NK-92 treated with Interleukin-12 subunit alpha and Interleukin-12 subunit beta, amount 100 ng/mL, for 24 hours (cell line): ENCODE data around the gene RTL10.
"Not testable (repeated sequence)": the region's sequence is repeated elsewhere in the genome, so short reads cannot be mapped to it uniquely, and the experiment has no call there.

Source experiments
- DNase-seq: peaks from one replicate; lab custom pipeline; 2025; lab: John Stamatoyannopoulos, UW

RTL10 gene

DNA sequence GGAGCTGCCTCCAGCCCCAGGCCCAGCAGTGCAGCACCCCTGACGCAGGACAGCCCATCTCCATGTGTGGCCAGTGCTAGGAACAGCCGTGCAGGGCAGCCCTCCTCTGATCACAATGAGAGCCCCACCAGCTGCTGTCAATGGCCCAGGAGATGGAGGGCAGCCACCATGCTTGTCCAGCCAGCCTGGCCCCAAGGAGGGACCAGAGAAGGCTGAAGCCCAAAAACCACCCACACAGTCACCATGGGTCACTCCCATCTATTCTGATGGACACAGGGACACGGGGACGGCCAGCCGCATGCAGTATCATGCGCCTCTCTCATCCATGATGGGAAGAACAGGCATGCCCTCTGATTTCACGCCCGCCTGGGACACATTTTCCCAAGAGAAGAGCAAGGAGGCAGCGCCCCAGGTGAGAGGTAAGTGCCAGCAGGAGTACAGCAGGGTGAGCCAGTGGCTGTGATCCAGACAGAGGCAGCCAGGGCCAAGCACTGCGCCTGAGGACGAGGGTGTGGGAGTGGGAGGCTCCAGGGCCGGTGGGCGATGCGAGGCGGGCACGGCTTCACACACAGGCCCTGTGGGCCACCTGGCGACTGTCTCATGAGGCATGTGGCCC is 33.6 kb upstream of the RTL10 start:
- no peak for DNase-seq

- no peak for DNase-seq
Measured at GRCh38 chr22:19887256-19887985, 32.7 kb upstream of the RTL10 start.

DNA sequence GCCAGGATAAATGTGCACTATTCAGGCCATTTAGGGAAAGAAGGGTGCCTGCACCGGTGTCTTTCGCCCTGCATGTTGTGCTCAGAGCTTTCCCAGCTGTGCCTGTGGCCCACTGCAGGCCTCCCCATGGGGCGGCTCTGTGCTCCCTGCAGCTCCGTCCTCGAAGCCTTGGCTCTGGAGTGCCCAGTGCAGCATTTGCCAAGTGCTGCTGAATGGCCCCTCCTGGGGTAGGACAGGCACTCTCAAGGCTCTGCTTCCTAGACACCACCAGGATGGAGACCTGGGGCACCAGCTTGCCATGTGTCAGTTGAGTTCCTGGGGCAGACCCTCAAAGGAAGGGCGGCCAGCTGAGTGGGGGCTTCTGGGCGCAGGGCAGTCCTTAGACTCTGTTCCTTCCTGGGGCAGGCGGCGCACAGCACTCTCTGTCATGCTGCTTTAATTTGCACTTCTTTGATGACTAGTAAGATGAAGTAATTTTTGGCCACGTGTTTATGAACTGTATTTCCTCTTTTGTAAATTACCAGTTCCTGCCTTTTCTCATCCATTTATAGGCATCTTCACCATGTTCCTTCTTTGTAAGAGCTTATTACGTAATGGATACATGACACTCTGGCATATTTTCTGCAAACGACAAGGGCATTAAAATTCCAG is 32.1 kb upstream of the RTL10 start:
- no peak for DNase-seq

DNA sequence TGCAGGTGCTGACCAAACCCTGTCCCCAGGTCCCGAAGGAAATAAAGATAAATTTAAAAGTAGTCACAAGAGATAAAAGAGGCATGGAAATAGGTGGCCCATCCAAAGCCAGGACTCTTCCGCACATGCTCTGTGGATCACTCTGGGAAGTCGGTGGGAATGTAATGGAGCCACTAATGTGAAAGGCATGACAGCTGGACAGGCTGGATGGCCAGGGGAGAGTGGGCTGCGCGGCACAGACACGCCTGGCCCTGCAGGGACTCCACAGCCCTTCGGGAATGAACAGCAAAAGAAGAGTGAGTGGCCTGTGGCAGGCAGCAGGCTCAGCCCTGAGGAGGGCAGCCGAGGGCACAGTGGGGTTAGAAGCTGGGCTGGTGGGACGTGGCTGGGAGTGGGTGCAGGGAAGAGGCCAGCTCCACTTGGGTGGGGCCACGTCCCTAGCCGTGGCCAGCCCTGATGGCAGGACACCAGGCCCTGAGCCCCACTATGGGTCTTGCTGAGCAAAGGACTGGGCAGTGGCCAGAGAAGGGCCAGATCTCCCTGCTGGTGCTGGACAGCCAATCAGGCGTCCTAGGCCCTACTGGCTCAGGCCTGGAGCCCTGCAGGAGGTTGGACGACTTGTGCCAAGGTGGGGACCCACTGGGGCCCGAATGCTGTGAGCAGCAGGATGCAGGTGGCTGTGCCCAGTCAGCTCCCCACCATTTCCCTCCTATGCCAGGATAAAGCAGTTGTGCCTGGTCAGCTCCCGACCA is 31.3 kb upstream of the RTL10 start:
- DNase-seq: no peak

GRCh38 chr22:19884954-19885751 is 30.5 kb upstream of the RTL10 start:
- no peak for DNase-seq

- DNase-seq: no peak
Measured at GRCh38 chr22:19884161-19884953, 29.7 kb upstream of the RTL10 start.

DNA sequence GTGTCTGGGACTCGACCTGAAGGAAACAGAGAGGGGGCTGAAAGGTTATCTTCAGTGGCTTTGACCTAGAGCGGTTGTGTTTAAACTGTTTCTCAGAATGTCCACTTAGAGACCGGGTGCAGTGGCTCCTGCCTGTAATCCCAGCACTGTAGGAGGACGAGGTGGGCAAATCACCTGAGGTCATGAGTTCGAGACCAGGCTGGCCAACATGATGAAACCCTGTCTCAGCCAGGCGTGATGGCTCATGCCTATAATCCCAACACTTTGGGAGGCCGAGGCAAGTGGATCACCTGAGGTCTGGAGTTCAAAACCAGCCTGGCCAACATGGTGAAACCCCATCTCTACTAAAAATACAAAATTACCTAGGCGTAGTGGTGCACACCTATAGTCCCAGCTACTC is 28.8 kb upstream of the RTL10 start:
- not testable (repeated sequence) for DNase-seq

GRCh38 chr22:19882446-19883381 is 28.0 kb upstream of the RTL10 start:
- no peak for DNase-seq

- DNase-seq: no peak
Measured at GRCh38 chr22:19880786-19881569, 26.3 kb upstream of the RTL10 start.

DNA sequence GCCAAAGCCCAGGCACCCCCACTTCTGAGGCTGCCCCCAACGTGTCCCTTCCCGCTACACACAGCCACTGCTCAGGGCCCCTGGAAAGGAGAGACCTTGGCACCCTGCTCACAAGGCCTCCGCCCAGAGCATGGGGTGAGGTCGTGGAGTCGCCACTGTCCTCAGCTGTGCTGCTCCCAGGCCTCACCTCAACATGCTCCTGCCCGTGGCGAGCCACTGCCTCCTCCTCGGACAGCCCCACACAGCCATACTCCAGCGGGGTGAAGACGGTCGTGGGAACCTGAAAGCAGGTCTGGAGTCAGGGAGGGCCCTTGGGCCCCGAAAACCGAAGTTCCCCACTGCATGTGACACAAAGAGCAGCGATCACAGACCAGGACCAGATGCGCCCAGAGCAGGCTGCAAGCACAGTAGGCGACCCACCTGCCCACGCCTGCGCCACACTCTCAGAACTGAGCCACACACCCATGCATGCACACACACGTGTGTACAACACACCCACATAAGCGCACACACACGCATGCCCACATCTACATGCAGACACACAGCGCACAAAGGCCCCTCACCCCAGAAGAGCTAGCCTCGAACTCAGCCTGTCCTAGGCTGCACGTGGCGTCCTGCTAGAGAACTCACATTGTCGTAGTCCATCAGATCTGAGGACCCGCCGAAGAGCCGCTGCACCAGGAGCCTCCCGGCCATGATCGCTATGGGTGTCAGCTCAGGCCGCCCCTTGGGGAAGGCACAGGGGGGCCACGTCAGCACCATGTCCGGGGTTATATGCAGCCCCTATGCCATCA is 25.5 kb upstream of the RTL10 start:
- DNase-seq: no peak

- no peak for DNase-seq
Measured at GRCh38 chr22:19879643-19879991, 24.9 kb upstream of the RTL10 start.

DNA sequence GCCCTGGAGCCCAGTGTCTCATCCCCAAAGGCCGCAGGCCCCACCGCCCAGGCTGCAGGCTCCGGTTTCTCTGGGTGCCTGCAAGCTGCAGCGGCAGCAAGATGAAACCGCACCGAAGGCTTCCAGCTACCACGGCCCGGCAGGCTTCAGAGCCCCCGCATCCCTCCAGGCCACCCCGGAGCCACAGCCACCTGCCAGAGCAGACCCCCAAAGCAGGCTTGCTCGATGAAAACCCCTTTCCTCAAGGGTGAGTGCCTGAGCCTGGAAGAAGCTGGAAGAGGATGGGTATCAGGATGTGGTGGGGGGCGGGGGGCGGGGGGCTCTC is 24.5 kb upstream of the RTL10 start:
- DNase-seq: no peak

DNA sequence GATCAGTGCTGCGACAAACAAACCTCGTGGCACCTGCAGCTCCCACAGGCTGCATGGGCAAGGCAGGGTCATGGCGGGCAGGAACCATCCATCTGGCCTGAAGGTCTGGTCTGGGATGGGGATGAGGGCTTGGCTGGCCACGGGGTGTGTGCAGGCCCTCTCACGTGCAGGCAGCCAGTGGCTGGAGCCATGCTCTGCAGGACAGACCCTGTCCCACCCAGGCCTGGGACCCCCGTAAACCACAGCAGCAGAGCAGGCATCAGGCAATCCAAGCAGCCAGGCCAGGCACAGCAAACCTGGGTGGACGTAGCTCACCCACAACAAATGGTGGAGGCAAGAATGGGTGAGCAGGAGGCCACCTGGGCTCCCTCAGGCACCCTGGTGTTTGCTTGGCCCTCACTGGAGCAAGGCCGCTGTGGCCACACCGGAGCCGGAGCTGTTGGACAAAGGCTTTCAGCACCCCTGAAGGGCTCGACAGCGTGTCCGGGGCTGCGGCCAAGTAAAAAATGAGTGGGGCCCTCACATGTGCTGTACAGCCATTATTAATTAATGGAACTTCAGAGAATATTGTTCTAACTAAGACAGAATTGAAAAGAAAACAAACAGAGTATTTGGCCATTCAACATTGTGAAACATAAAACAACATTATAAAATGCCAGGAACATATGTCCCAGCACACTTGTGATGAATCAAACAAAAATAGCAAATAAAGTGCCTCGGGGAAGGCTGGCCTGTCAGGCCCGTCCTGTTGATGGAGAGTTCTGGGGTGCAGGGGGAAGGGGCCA is 24.0 kb upstream of the RTL10 start:
- DNase-seq: no peak

DNA sequence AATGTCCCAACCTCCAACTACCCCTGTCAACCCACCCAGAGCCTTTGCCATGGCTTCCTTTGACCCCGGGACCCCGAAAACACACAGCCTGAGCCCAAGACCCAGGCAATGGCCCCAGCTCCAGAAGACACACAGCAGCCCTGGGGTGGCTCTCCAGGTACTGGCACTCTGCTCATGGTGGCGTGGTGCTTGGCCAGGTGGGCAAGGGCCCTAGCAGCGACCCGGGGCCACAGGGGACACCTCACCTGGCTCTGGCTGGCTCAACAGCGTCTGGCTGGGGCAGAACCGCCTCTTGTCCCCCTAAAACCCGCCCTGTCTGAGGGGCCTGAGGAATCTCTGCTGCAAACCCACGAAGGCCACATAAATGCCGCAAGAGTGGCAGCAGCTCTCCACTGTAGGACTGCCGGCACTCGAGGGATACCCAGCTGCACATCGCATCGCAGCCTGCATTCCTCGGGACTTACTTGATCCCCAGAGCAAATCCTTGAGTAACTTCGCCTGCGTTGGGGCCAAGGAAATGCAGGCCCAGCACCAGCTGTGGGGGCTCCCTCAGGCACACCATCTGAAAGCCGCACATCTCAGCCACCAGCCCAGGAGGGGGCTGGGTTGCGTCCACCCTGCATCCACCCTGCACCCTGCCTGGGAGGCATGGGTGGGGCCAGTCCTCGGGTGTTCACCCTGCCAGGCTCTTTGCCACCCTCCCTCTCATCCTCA is 23.1 kb upstream of the RTL10 start:
- DNase-seq: no peak

DNA sequence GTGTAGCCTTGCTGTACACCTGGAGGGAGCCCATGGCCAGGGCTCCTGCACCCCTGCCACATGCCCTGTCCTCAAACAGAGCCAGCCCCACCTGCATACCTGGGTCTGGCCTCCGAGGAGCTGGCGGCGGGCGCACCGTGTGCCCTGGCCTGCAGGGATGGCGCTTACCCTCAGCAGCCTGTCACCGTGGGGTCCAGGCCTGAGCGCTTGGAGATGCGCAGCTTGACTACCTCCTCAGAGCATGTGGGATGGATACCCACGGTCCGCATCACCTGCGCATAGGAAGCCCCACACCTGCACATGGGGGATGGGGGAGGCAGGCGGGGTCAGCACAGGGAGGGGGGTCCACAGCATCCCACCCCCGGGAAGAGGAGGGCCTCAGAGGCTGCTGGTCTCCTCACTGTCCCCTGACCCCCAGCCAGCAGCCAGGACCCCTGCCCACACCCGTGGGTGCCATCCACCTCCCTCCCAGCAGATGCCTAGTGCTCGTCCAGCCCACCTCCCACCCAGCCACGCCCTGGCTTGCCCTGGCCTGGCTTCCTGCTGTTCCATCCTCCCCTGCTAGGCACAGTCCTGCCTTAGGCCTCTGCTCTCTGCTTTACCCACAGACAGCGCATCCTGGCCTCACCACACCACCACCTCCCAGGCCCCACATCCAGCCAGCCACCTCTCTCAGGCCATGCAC is 22.4 kb upstream of the RTL10 start:
- DNase-seq: no peak

- DNase-seq: no peak
Measured at GRCh38 chr22:19876314-19876940, 21.8 kb upstream of the RTL10 start.
